GM12874 (cell line): Measurements from ENCODE around the gene PDE11A.

Source experiments
- TF ChIP-seq, protein P1 (sequence below): IDR thresholded peaks from 2 replicates; pipeline ENCODE4 v1.5.1; 2011; ENCODE audit warnings: low read depth, mild to moderate bottlenecking, control low read depth, low read length, moderate library complexity; ENCODE audit not compliant: insufficient read depth

The PDE11A gene

DNA sequence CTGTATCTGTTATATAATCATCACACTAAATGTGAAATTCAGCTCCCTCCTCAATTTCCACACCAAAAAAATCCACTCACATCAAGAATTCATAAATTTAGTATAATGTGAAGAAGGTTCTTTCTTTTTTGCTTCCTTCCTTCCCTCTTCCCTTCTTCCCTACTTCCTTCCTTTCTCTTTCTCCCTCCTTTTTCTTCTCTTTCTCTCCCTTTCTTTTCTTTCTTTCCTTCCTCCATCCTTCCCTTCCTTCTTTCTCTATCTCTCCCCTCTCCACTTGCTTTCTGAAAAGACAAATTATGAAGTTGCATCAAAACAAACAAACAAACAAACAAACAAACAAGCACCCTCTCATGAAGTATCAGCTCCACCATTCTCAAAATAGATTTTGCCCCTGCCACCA lies 290.0 kb downstream of the PDE11A start:
- TF ChIP-seq, protein P1, sequence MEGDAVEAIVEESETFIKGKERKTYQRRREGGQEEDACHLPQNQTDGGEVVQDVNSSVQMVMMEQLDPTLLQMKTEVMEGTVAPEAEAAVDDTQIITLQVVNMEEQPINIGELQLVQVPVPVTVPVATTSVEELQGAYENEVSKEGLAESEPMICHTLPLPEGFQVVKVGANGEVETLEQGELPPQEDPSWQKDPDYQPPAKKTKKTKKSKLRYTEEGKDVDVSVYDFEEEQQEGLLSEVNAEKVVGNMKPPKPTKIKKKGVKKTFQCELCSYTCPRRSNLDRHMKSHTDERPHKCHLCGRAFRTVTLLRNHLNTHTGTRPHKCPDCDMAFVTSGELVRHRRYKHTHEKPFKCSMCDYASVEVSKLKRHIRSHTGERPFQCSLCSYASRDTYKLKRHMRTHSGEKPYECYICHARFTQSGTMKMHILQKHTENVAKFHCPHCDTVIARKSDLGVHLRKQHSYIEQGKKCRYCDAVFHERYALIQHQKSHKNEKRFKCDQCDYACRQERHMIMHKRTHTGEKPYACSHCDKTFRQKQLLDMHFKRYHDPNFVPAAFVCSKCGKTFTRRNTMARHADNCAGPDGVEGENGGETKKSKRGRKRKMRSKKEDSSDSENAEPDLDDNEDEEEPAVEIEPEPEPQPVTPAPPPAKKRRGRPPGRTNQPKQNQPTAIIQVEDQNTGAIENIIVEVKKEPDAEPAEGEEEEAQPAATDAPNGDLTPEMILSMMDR: no peak

DNA sequence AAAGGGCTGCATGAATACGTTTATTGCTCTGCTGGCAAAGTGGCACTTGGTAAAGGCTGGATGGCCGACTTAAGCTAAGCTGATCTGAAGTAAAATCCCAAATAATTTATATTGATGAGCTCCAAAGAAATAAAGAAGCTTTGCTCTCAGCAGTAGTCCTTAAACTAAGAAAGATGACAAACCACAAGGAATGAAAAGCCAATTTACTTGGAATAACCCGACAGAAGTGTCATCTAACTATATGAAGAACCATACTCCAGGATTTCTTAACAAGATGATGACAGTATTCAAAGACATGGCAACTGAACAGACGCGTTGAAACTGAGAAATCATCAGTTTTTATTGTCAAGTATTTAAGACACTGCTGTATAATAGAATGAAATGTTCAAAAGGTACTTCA lies 294.1 kb downstream of the PDE11A start:
- TF ChIP-seq, protein P1: no peak

DNA sequence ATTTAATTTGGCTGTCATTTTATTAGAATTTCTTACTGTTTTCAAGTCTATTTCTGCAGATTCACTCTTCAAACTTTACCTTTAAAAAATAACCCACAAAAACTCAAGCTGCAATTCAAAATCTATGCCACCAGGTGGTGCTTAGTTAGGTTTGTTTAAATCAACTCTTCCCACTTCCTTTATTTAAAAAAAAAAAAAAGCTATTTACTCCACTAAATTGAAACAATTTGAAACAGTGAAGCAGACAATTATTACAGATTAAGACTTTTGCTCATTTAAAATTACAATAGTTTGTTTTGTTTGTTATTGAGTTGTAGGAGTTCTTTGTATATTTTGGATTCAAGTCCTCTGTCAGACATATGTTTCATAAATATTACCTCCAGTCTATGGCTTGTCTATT lies 300.0 kb downstream of the PDE11A start:
- TF ChIP-seq, protein P1: peak; percentile 31; the same call in 1 of the 2 replicates

DNA sequence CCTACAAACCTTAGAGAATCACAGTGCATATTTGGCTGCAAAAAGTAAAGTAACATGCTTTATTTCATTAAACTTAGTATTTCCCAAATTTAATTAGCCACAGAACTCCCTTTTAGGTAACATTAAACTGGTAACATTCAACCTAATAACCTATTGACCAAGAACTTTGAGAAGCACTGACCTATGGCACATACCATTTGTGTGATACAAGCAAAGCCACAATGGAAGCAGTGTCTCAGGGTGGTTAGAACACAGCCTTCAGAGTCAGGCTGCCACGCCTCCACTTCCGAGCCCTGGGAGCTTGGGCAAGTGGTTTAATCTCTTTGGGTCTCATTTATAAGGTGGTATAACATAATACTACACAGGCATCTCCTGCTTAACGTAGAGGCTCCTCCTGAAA lies 301.4 kb downstream of the PDE11A start:
- TF ChIP-seq, protein P1: no peak

DNA sequence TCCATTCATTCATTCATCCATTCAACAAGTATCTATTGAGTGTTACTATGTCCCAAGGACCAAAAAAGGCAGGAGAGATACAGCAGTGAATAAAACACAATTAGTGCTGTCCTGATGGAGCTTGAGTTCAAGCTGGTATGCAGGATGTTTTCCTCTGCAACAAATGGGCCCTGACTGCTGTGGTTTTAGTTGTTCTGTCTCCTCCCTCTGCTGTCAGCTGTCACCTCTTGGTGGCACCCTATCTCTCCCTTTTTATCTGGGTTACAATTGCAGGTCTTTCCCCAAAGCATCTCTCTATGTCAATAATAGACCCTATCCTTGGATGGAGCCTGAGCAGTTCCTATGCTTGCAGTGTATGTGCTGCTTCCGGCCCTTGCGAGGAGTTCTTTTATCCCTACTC lies 304.8 kb downstream of the PDE11A start:
- TF ChIP-seq, protein P1: no peak

DNA sequence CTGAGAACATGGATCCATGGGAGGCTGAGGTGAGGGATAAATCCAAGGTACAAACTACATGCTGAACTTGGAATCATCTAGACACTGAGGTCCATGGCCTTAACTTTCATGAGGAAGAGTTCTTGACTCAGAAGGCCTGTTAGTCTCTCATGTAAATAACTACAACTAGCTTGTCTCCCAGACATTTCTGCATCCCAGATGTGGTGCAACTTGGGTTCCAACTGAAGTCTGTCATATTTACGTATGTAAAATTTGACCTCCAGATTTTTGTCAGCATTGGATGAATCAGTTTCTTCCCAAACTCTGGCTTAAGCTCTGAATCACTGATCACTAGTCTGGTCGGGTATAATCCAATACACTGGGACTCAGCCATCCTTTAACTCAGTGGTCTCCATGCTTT lies 306.9 kb downstream of the PDE11A start:
- TF ChIP-seq, protein P1: no peak

DNA sequence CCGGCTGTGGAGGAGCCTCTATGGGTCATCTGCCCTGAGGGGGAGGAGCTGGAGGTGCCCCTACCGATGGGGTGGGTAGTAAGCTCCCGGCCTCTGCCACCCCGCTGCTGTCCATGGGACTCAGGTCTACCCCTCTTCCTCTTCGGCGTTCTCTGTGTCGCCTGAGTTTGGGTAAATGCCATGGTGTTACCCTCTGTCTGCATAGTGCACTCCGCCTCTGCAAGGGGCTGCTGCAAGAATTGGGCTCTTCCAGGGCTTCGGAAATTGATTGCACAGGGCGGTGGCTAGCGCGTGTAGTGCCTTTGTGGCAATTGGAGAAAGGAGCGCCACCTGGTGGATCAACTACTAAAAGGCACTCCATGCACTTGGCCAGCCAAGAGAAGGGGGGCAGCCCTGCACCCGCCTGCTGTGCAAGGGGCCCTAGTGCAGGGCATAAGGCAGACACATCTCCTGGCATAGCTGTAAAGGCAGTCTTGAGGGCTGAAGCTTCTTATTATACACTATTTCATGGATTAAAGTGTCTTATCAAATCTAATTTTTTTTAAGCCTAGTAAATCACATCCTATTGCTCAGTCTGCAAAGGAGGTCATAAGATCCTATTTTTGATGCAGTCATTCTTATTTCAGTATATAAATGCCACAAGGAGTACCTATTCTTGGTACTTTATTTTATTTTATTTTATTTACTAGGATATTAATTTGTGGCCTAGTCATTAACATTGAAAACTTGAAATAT lies 308.9 kb downstream of the PDE11A start:
- TF ChIP-seq, protein P1: peak; percentile 87
